Dedifferentiated amniotic fluid mesenchymal stem cell (primary cell): ENCODE data around the gene DRC1.
"Not testable (repeated sequence)": the region's sequence is repeated elsewhere in the genome, so short reads cannot be mapped to it uniquely, and the experiment has no call there.

Experiments
- DNase-seq: peaks from one replicate; pipeline ENCODE4 v3.0.0-alpha.2; 2016; ENCODE audit errors: extremely low spot score

The DRC1 gene

DNA sequence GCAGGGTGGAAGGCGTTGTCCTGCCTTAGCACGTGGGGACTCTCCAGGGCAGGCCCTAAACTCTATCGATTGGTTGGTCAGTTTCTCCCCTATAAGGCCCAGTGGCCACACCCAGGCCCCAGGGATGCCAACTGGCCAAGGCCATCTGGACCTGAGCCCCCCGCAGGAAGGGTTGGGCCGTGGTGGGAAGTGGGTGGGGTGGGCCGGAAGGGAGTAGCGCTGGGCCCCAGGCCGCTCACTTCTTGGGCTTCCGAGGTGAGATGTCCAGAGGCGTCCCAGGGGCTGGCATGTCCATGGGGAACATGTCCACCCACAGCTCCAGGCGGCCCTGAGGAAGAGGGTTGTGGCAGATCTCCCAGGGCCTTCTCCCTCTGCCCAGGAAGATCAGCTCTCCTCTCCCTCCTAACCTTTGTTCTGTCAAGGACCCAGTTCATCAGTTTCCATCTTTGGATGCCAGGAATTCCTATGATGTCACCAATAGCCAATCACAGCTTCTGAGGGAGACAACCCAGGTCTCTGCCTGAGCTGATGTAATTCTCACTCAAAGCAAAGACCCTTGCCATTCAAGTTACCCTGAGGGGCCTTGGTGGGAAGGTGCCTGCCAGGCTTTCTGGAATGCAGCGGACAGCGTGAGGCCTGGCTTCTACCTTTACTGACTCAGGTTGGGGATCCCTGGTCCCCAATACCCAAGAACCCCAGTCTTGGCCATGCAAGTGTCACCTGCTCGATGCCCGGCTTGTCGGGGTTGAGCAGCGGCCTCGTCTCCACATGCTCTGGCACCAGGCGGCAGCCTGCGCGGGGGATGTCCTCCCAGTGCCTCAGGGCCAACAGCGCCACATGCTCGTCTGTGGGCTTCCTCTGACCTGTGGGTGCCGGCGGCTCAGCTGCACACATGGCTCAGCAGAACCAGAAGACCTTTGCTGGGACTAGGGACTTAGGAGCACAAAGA, 61.8 kb downstream of the DRC1 start:
- DNase-seq = no peak

DNA sequence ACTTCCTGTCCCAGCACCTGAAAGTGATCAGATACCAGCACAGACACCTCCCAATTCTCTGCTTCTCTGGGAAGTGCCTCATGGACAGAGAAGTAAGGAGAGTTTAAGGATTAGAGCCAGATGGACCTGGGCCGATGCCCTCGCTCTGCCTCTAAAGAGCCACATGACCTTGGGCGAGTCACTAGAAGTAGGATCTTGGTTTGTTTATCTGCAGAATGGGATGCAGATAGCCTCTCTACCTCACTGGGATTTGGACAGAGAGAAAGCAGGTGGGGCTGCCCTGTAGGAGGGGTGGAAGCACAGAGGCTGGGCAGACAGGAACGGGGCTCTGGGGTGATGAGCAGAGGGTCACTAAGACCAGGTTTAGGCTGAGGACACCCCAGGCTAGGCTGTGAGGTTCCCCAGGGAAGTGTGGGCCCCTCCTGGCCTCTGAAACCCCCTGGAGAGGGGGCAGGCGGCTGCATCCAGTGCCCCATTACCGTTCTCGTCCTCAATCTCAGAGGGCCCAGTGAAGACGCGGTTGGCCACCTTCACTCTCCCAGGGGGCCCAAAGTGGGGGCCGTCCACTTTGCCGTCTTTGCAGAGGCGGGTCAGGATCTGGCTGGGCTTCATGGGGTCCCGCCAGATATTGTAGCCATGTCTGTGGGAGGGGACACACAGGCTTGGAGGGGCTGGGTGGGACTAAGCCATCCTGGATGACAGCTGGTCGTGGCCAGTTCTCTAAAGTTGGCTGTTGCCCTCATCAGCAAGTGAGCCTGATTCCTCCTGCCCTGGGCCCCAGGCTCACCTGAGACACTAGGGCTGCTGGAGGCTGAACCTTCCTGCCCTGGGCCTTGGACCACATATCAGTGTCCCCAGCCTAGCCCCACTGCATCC, 62.9 kb downstream of the DRC1 start:
- DNase-seq = no peak

- no peak for DNase-seq
Observed at GRCh38 chr2:26465266-26465925, 63.7 kb downstream of the DRC1 start.

GRCh38 chr2:26465981-26466471, 64.3 kb downstream of the DRC1 start:
- DNase-seq = no peak

DNA sequence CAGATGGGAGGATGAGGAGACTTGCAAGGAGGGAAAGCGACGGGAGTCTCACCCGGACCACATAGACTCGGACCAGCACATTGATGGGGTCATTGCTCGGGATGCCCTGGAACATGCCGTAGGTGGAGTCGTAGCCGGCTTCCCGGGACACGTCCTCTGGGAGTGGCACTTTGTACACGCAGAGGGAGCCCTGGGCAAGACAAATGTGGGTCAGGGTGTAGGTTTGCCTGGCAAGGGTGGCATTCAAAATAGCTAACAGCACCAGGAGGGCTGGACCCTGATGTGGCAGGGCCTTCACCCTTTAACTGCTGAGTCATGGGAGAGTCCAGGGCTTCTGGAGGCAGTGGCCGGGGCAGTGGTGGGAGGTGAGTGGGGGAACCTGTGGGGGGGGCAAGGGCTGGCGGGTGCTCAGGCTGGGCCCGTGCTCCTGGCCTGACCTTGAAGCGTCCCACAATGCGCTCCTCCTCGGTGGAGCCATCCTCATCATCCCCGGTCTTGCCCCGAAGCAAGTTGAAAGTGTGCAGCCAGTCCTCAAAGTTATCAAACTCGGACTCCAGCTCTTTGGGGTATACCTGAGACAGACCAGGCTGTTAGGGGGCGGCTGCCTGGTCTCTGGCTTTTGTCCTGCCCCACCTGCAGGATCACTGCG, 65.1 kb downstream of the DRC1 start:
- no peak for DNase-seq

DNA sequence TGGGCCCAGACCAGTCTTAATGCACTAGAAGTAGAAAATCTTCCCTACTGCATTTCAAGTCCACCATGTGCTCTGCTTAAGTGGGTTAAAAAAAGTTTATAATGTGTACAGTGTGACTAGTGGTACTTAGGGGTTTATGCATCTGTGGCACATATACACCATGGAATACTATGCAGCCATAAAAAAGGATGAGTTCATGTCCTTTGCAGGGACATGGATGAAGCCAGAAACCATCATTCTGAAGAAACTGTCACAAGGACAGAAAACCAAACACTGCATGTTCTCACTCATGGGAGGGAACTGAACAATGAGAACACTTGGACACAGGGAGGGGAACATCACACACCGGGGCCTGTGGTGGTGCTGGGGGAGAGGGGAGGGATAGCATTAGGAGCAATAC, 66.8 kb downstream of the DRC1 start:
- not testable (repeated sequence) for DNase-seq

DNA sequence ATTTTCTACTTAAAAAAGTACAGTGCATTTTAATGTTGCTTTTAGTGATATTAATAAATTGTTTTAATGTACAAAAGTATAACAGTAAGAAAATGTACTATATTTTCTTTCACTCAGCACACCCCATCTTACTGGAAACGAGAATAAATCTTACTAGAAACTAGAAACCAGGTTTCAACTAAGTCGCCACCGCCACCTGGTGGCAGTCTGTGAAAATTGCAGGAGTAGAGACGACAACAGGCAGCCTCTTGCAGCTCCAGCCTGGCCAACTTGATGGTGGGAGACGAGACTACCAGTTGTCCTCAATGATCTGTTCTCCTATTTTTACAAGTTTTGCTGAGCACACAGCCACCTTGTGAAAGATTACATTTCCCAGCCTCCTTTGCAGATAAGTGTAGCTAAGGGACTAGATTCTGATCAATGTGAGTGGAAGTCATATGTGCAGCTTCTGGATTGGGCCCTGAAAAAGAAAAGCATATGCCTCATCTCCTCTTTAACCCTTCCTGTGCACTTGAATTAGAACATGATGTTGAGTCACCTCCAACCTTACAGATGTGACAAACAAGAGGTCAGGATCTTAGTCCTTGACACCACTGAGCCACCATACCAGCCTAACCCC, 67.5 kb downstream of the DRC1 start:
- DNase-seq = no peak

GRCh38 chr2:26469955-26470354, 68.2 kb downstream of the DRC1 start:
- no peak for DNase-seq

GRCh38 chr2:26470601-26471260, 69.0 kb downstream of the DRC1 start:
- DNase-seq = no peak

DNA sequence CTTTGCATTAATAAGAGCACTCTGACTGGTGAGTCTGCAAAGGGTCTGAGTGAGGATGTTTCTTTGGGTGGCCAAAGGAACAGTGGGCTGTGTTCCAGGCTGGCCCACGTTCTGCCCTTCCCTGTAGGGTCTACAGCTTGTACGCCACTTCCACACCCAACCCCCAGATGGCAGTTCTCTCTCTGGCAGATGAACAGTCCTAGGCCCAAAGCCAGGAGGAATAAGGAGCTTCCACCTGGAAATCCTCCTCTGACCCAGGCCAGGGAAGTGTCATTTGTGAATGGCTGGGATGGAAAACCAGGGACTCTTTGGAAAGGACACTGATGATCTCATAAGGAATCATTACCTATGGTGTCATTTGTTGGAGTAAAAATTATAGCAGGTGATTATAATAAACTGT, 69.6 kb downstream of the DRC1 start:
- no peak for DNase-seq

DNA sequence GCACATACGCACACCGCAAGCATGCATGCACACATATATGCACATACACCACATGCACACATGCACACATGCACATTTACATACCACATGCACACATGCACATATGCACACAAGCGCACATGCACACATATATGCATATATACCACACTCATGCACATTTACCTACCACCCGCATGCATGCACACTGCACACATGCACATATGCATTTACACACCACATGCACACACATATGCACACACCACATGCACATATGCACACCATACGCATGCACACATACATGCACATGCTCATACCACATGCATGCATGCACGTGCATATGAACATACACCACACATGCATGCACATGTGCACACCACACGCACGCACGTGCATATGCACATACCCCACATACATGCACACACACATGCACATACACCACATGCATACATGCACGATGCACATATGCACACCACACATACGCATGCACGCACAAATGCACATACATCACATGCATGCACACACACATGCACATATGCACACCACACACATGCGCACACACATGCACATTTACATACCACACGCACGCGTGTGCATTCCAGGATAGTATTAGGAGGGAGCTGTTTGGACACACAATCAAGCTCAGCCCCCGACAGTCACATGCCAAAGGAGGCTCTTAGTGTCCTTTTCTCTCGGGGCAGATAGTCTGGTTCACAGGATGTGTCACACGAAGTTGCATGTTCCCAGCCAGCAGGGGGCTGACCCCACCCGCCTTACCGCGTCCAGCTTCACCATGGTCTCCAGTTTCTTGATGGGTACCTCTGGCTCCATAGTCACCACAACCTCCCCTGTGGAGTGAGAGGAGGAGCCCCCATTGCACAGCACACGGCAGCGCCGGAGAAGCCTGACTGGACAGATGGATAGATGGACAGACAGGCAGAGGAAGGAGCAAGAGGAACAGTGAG, 70.3 kb downstream of the DRC1 start:
- no peak for DNase-seq

GRCh38 chr2:26472821-26473655, 71.3 kb downstream of the DRC1 start:
- no peak for DNase-seq

DNA sequence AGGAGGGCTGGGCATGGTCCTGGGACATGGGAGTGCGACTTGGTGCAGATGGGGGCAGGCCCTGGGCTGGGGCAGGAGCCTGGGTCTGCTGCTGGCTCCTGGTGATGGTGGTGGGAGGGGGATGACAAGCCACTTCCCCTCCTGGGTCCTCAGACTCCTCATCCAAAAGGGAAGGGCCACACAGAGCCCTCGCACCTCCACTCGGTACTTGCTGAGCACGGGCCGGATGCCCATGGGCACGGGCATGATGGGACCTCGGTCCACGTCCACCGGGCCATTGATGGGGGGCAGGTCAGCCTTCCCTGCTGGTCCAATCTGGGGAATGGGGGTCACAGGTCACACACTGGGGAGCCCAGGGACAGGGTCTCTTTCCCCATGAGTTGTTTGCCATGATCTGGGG, 72.1 kb downstream of the DRC1 start:
- no peak for DNase-seq

- no peak for DNase-seq
Observed at GRCh38 chr2:26474261-26474785, 72.6 kb downstream of the DRC1 start.

DNA sequence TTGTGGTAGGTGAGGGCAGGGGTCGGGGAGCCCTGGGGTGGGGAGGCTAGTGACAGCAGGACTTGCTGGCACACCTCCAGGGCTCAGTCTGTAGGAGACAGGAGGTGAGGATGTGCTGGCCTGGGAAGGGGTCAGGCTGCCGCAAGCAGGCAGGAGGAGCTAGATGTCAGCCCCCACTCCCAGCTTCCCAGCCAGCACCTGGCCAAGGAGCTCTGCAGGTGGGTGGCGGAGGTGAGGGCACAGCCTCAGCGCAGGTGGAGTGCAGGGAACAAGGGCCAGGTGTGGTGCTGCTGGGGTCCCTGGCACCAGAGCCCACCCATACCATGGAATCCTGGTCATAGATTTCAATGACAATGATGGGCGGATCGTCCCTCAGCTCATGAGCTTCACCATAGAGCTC, 73.3 kb downstream of the DRC1 start:
- DNase-seq = no peak

- DNase-seq = no peak
Observed at GRCh38 chr2:26475832-26476501, 74.2 kb downstream of the DRC1 start.

- no peak for DNase-seq
Observed at GRCh38 chr2:26477126-26477910, 75.6 kb downstream of the DRC1 start.
